HL-60 (cell line): Measurements from ENCODE around the gene HAL.

Experiments
- DNase-seq, 2 experiments: peaks; one replicate each; pipeline ENCODE4 v3.0.0-alpha.2; 2010 to 2020; ENCODE audit warnings: low read depth in 1 of 2, low spot score in 1 of 2
- H3K27ac ChIP-seq: fragments of 250-450 bp; sonication (Bioruptor Pico); replicated peaks from 2 replicates; pipeline ENCODE4 v1.5.1; 2020; ENCODE audit warnings: mild to moderate bottlenecking, moderate library complexity
- H3K27me3 ChIP-seq: fragments of 250-450 bp; sonication (Bioruptor Pico); 2 replicates; pipeline ENCODE4 v1.5.1; 2021; ENCODE audit warnings: mild to moderate bottlenecking, moderate library complexity; ENCODE audit not compliant: insufficient read depth, poor library complexity, severe bottlenecking
- H3K4me3 ChIP-seq: replicated peaks from 2 replicates; pipeline ENCODE4 v1.5.1; 2011; ENCODE audit warnings: mild to moderate bottlenecking, control low read depth, low read length; ENCODE audit not compliant: insufficient read depth
- CTCF ChIP-seq: IDR thresholded peaks from one replicate; pipeline ENCODE4 v1.5.1; 2011; ENCODE audit warnings: low read length, control low read depth, inconsistent platforms; ENCODE audit not compliant: insufficient read depth
- GABPA ChIP-seq: IDR thresholded peaks from 2 replicates; pipeline ENCODE4 v1.6.1; 2012; ENCODE audit warnings: low read depth
- POLR2AphosphoS5 ChIP-seq: IDR thresholded peaks from 2 replicates; pipeline ENCODE4 v1.6.1; 2012; ENCODE audit warnings: low read depth
- SPI1 ChIP-seq: IDR thresholded peaks from 2 replicates; pipeline ENCODE4 v1.6.1; 2012; ENCODE audit warnings: low read depth, mild to moderate bottlenecking, borderline replicate concordance
- TF ChIP-seq, protein P1 (sequence below): IDR thresholded peaks from 2 replicates; pipeline ENCODE4 v1.6.1; 2012; ENCODE audit warnings: low read depth; ENCODE audit not compliant: insufficient replicate concordance

HAL gene

GRCh38 chr12:96039516-96039915, 43.4 kb upstream of the HAL start:
- TF ChIP-seq POLR2AphosphoS5 (no peak), SPI1 (no peak), GABPA (no peak), CTCF (no peak)
- TF ChIP-seq, protein P1, sequence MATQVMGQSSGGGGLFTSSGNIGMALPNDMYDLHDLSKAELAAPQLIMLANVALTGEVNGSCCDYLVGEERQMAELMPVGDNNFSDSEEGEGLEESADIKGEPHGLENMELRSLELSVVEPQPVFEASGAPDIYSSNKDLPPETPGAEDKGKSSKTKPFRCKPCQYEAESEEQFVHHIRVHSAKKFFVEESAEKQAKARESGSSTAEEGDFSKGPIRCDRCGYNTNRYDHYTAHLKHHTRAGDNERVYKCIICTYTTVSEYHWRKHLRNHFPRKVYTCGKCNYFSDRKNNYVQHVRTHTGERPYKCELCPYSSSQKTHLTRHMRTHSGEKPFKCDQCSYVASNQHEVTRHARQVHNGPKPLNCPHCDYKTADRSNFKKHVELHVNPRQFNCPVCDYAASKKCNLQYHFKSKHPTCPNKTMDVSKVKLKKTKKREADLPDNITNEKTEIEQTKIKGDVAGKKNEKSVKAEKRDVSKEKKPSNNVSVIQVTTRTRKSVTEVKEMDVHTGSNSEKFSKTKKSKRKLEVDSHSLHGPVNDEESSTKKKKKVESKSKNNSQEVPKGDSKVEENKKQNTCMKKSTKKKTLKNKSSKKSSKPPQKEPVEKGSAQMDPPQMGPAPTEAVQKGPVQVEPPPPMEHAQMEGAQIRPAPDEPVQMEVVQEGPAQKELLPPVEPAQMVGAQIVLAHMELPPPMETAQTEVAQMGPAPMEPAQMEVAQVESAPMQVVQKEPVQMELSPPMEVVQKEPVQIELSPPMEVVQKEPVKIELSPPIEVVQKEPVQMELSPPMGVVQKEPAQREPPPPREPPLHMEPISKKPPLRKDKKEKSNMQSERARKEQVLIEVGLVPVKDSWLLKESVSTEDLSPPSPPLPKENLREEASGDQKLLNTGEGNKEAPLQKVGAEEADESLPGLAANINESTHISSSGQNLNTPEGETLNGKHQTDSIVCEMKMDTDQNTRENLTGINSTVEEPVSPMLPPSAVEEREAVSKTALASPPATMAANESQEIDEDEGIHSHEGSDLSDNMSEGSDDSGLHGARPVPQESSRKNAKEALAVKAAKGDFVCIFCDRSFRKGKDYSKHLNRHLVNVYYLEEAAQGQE, result no peak
- H3K27me3 ChIP-seq, result no peaks in the 10 kb centered on the region

GRCh38 chr12:96036765-96037455, 40.8 kb upstream of the HAL start:
- no peak overlapping the region for H3K27ac ChIP-seq
- no peak overlapping the region for H3K4me3 ChIP-seq
- TF ChIP-seq GABPA (no peak), CTCF (no peak), POLR2AphosphoS5 (no peak), SPI1 (no peak)
- TF ChIP-seq, protein P1, result no peak
- no peaks in the 10 kb centered on the region for H3K27me3 ChIP-seq
- DNase-seq, result no peak

More at GRCh38 chr12:96039516-96039915, 43.4 kb upstream of the HAL start:
- Histone ChIP-seq H3K4me3 (no peak overlapping the region), H3K27ac (peak overlapping the region; percentile 42)
- DNase-seq, result no peak

DNA sequence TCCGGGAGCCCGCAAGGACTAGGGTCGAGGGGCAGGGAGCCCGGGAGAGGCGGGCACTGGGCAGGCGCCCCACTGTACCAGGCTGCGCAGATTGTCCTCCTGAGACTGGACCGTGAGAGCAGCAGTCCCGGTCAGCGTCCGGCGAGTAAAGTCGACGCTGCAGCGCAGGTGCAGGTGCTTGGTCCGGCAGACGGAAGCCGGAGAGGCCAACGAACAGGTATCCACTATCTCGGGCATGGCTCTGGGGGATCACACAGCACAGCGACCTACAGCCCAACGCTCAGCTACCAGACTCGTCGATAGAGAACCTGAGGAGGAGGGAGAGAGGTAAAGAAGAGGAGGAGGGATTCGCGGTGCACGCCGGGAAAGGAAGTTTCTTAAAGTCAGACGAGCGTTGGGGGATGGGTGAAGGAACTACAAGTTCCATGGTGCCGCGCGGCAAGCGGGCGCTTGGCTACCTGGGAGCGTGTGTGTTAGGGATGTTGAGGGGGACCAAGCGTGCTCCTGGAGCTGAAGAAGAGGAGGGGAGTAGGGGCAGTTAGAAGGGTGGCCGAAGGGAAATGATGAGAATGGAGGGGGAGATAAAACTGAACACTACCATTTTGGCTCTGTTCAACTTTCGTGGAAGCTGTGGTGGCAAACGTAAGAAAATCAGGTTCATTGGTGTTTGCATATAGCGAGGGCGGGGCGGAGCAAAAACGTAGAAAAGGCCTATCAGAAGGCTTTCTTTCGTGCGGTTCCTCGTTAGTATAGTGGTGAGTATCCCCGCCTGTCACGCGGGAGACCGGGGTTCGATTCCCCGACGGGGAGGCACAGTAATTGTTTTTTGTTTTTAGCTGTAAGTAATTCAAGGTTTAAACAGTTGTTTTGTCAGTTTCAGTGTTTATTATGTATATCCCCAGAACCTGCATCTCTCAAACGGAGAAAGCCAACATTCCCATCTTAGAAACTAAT, 39.4 kb upstream of the HAL start, which contains the start of gene LTA4H:
LTA4H (minus strand) TSS at position 305 of the 954 bp plus-strand sequence; CDS start at position 237, 68 bp downstream.
- peak within 1 kb of the TSS; percentile 50 for H3K27ac ChIP-seq
- TF ChIP-seq GABPA (no peak), SPI1 (peak; percentile 44; the same call in 1 of the 2 replicates), POLR2AphosphoS5 (no peak), CTCF (no peak)
- H3K4me3 ChIP-seq, result peak within 1 kb of the TSS; percentile 100
- DNase-seq, result peak; percentile 95 to 98
- H3K27me3 ChIP-seq, result no peaks in the 10 kb centered on the region
